Stimulated activated CD8-positive, alpha-beta memory T cell treated with anti-CD3 and anti-CD28 coated beads, Interleukin-15, amount 100 ng/mL, for 24 hours (primary cell): Measurements from ENCODE around the gene SNAPC4.

ENCODE experiments used
- DNase-seq: peaks from one replicate; pipeline ENCODE4 v3.0.0-alpha.2; 2020; ENCODE audit warnings: low read depth

Gene SNAPC4

DNA sequence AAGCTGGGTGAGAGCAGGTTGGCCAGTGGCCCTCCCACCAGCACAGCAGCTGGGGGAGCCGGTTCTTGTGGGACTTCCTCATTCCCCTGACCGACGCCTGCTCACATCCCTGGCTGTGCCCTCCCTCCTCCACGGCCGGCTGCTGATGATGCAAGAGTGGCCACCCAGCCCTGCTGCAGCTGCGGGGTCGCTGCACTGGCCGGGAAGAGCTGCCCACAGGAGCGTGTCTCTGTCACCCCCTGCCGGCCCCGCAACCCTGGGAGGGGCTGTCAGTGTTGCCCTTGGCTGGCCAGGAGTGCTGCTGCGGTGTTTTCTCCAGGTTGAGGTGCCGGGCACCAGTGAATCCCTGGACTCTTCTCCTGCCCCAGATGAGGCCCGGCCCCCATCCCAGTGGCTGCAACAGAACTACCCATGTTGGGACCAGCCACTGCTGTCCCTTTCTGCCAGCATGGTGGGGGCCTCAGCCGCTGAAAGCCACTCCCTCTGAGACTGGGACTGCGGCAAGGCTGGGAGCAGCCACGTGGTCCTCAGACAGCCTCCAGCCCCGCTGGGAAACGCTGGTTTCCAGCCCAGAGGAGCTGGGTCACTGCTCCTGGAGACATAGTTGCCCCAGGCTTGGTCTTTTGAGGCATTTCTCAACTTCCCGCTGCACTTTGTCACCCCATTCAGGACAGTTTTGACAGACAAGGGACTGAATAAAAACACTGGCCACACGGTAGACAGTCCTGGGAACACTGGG is 27.2 kb downstream of the SNAPC4 start:
- no peak for DNase-seq

DNA sequence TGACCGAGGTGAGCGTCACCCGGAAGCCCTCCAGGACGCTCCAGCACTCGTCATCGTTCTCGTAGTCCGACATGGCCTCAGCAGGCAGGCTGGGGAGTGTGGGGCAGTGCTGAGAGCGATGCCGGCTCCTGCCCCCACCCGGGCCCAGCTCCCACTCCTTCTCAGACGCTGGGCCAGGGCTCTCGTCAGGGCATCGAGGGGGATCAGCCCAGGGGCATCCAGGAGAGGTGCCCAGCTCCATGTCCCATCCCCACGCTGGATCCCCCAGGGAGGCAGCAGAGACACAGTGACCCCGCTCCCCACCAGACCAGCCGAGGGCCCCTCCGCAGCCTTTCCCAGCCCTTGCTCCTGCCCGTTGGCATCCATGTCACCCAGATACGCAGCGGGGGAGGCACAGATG is 28.0 kb downstream of the SNAPC4 start:
- no peak for DNase-seq

- DNase-seq: no peak
Measured at GRCh38 chr9:136371533-136371880, 28.5 kb downstream of the SNAPC4 start.

- DNase-seq: no peak
Measured at GRCh38 chr9:136370687-136371532, 29.1 kb downstream of the SNAPC4 start.

DNA sequence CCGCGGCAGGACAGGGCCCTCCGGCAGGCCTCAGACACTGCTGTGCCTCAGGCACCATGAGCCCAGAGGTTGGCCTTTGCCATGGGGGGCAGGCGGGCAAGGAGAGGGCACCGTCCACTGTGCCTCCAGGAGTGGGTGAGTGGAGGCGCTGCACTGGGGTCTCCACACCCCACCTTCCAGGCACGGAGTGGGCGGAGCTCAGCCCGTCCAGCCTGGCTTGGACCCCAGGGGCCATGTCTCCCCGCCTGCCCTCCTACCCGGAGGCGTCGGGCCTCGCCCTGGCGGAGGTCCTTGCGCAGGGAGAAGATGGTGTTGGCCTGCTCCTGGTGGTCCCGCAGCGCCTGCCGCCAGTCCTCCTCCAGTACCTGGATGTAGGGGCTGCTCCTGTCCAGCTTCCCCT is 29.9 kb downstream of the SNAPC4 start:
- DNase-seq: no peak

DNA sequence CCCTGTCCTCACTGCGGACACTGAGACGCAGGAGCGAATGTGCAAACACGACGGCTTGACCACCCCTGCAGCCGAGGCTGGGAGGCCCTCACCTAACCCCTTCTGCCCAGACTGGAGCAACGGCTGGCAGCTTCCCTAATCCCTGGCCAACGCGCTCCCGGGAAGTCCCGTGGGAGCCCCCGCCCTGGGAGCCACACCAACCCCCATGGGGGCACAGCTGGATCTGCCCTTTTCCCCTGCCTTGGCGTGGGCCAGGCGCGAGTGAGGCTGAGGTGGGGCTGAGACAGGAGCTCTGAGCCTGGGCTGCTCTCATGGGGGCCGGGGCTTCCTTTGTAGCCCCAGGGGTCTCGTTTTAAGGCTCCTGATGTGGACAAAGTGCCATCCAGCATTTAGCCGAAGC is 31.8 kb downstream of the SNAPC4 start:
- no peak for DNase-seq

- DNase-seq: no peak
Measured at GRCh38 chr9:136367296-136368145, 32.4 kb downstream of the SNAPC4 start.

DNA sequence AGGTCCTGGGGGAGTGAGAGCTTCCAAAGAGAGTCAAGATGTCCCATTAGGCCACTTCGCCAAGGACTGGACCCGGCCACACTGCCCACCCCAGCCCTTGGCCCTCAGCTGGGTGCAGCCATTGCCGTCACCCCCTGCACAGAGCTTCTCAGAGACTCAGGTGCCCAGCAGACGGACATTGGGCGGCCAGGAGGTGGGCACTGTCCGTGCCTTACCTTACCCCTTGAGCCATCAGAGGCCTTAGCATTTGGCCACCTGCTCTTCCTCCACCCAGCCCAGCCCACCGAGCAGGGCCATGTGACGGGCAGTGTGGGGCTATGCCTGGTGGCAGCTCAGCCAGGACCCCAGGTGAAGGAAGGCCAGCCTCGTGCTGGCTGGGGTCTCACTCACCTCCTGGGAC is 33.1 kb downstream of the SNAPC4 start:
- no peak for DNase-seq

- DNase-seq: no peak
Measured at GRCh38 chr9:136365775-136366222, 34.2 kb downstream of the SNAPC4 start.

- DNase-seq: no peak
Measured at GRCh38 chr9:136364942-136365774, 34.8 kb downstream of the SNAPC4 start.

DNA sequence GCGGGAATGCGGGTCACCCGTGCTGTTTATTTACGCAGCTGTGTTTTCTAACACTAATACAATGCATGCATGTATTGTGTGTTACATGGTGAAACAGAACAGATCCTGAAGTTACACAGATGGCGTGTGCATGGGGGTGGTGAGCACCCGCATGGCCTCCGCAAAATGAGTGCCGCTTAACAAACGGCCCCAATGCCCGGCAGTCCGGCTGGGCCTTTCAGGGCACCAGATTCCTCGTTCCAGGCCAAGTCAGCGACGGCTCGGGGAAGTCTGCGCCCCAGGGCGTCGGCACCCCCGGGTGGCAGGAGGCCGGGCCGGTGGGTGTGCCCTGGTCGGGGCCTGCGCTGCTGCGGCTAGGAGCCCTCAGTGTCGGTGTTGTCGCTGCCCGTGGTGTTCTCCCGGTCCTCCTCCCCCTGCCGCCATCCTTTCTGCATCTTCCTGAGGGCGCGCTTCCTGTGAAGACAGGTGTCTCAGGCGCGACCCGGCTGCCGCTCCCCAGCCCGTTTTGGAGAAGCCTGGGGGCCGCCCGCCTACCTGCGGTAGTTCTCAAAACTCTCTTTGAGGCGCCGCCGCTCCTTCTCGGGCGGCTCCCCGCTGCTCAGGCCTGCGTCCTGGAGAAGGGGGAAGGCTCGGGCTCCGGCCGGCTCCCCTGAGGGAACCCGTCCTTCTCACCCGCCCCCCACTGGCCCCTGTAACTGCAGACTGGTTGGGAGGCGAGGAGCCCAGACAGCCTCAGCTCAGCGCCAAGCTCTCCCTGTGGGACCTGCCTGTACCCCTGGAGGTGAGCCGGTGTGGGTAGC is 35.8 kb downstream of the SNAPC4 start:
- no peak for DNase-seq

DNA sequence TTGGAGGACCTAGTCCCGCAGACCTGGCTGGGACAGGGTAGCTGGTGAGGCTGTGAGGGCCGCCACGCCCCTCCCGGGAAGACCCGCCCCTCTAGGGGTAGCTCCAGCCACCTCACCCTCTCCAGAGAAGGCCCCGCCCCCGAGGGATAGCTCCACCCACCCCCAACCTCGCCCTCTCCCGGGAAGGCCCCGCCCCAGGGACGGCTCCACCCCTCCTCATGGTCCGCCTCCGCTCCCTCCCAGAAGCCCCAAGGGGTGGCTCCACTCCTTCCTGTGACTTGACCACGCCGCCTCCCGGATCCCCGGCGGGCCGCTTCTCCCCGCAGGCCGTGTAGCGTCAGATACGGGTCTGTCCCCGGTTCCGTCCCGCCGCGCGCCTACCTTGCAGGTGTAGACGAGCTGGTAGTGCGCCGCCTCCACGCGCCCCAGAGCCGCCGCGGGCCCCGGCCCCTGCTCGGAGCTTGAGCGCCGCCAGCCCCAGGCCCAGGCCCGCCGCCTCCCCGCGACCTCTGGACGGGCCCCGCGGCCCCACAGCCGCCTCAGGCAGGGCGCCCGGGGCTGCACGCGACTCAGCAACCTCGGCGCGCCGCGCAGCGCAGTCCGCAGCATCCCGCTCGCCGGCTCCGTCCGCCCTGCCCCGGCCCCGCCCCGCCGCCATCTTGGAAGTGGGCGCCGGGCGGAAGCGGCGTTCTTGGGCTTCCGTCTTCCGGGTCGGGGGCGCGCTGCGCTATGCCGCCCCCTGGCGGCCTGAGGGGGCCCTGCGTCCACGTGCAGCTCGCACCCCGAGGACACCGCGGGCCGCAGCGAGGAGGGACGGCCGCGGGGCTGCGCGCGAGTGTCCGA is 36.6 kb downstream of the SNAPC4 start, which contains the start of gene DNLZ:
DNLZ (minus strand) TSS at position 639 of the 843 bp plus-strand sequence; CDS start at position 609, 30 bp downstream.
- DNase-seq: peak; percentile 93

DNA sequence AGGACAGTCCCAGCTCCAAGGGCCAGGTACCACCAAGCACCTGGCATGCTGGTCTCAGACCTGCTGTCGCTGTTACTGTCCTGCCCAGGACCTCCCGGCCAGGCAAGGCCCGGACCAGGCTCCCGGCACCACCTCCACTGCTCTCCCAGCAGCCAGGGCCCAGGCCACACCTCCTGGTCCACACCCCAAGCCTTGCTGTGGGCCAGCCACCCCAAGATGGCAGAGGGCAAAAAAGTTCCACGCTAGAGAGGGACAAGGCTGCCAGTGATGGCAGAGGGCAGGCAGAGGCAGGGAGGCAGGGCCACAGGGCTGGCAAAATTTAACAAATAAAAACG is 37.6 kb downstream of the SNAPC4 start:
- DNase-seq: no peak

DNA sequence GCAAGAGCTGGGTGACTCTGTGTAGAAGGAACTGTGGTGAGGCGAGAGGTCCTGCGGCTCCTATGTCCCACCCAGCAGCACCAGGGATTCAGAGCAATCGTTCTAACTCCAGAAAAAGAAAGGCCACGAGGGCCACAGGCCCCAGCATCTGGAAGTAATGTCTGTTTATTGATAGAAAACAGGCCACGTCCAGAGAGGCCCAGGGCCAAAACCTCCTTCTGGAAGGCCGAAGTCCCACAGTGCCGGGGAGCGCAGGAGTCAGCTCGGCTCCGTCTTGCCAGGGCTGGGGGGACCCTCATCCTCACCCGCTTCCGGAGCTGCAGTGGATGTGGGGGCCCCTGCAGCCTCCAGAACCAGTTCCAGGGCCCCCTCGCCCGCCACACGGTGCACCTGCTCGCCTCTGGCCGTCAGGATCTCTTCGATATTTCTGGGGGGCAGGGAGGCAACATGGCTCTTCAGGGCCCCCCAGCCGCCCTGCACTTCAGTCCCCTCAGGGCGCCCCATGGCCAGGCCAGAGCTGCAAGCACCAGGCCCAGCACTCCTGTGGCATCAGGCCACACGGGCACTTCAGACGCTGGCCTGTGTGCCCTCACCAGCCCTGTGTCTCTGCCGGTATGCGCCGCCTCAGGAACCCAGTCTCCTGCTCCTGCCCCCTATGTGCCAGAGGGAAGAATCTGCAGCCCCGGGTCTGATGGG is 38.1 kb downstream of the SNAPC4 start:
- no peak for DNase-seq

DNA sequence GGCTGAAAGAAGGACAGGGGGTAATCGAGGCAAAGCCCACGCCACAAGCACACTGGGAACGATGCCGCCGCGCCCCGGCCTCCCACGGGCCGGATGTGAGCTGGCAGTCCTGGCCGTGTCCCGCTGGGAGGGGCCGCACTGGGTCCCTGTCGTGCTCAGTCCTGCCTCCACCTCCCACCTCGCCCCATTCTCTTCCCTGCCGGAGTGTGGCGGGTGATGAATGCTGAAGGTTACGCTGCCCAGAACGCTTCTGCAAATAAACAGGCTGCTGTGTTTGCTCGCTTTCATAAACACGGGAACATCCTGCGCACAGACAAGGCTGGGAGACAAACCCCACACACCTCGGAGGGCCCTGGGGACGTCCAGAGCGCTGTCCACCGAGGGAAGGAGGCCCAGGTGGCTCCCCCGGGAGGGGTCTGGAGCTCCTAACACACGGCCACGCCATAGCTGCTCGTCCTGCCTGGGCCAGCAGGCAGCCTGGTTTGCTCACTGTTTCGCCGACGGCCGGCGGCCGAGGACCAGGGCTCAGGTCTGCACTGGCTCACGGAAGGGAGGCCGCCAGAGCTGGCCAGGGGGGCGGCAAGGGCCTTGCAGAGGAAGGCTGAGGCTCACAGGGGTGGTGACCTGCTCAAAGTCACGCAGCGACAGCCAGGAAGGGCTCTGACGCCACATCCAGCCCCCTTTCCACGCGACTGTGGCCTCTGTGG is 38.8 kb downstream of the SNAPC4 start:
- DNase-seq: no peak

GRCh38 chr9:136359774-136360718 is 39.9 kb downstream of the SNAPC4 start:
- no peak for DNase-seq

DNA sequence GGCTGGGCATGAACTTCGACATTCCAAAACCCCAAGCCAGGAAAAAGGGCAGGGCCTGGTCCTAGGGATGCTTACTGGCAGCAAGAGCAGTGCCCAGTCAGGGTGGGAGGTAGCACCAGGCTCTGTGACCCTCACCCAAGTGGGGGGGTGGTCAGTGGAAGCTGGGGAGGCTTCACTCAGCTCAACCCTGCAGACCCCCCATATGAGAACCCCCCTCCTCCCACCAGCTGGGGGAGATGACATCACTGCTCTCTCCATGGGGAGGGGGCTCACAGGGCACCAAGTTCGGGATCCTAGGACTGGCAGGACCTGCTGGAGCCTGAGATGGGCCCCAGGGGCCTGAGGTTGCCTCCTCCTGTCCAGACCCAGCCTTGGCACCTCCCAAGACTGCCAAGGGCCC is 41.1 kb downstream of the SNAPC4 start:
- DNase-seq: no peak
